ENCODE data around the gene PDE4B. TPM values are rescaled to one million over a fixed set of nuclear protein-coding genes. Genes with fewer than 3 reads are reported as not detected.

PDE4B gene
- total and polyA plus RNA-seq, 10 of the 15 experiments (the other 5 are each of a cell fraction or from before 2014, with no cell fraction given): 3.0 to 13.2 (median 5.7) TPM

DNA sequence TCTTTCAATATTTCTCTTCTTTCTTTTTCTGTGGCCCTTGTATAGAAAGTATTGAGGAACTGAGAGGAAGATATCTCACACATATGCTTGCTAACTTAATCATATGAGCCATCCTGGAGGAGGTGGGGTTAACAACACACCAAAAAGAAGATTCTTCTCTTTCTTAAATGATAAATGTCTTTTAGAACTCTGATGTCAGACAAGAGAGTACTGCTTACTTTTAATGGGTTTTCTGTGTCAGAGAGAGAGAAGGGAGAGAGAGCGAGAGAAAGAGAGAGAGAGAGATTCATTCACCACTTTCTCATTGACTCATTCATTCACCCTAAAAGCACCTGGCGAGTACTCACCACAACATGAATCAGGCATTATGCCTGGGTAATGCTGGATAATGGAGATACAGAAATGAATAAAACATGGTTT is 490.9 kb downstream of the PDE4B start (continued):
- TF ChIP-seq SUPT20H (IDR thresholded peaks at IDR 0.05; ENCODE audit: borderline replicate concordance, control insufficient read depth, low read depth, low read length) (no peak), NR2C1 (IDR thresholded peaks at IDR 0.05) (no peak), NFXL1 (IDR thresholded peaks at IDR 0.05; ENCODE audit: borderline replicate concordance) (no peak), YBX1 (IDR thresholded peaks at IDR 0.05) (no peak), POLR2AphosphoS2 (IDR thresholded peaks at IDR 0.05; ENCODE audit: low read depth, low read length) (no peak), ZNF622 (IDR thresholded peaks at IDR 0.05) (no peak), TBL1XR1 (IDR thresholded peaks at IDR 0.05; ENCODE audit: low read depth, low read length) (0 out of 2 replicates have a peak, but pooled peaks have one; percentile 57), MYB (IDR thresholded peaks at IDR 0.05; ENCODE audit: borderline replicate concordance, low read depth, low read length) (no peak), MYC (IDR thresholded peaks at IDR 0.05; ENCODE audit: insufficient read depth, insufficient read length, insufficient replicate concordance, low read length, severe bottlenecking) (no peak), IKZF1 (conservative IDR thresholded peaks at IDR 0.05) (peak; percentile 96), NFIC (IDR thresholded peaks at IDR 0.05; ENCODE audit: low read depth, low read length) (peak; percentile 100), MTA3 (IDR thresholded peaks at IDR 0.05; ENCODE audit: borderline replicate concordance, low read length) (peak; percentile 98), KLF5 (IDR thresholded peaks at IDR 0.05; ENCODE audit: partially characterized antibody) (peak; percentile 93), ETV6 (conservative IDR thresholded peaks at IDR 0.05 in 1 of 2, IDR thresholded peaks at IDR 0.05 in 1 of 2; ENCODE audit: borderline replicate concordance in 1 of 2, low read depth in 1 of 2) (peak in 1 of 2 experiments; percentile 91; a peak in 2 of 4 replicates)
- TF ChIP-seq, protein P1, sequence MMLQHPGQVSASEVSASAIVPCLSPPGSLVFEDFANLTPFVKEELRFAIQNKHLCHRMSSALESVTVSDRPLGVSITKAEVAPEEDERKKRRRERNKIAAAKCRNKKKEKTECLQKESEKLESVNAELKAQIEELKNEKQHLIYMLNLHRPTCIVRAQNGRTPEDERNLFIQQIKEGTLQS (IDR thresholded peaks at IDR 0.05; ENCODE audit: borderline replicate concordance, extremely low read depth, low read depth, low read length): no peak
- TF ChIP-seq, protein P2, sequence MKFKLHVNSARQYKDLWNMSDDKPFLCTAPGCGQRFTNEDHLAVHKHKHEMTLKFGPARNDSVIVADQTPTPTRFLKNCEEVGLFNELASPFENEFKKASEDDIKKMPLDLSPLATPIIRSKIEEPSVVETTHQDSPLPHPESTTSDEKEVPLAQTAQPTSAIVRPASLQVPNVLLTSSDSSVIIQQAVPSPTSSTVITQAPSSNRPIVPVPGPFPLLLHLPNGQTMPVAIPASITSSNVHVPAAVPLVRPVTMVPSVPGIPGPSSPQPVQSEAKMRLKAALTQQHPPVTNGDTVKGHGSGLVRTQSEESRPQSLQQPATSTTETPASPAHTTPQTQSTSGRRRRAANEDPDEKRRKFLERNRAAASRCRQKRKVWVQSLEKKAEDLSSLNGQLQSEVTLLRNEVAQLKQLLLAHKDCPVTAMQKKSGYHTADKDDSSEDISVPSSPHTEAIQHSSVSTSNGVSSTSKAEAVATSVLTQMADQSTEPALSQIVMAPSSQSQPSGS (IDR thresholded peaks at IDR 0.05; ENCODE audit: low read length): peak; percentile 96
- TF ChIP-seq, protein P3, sequence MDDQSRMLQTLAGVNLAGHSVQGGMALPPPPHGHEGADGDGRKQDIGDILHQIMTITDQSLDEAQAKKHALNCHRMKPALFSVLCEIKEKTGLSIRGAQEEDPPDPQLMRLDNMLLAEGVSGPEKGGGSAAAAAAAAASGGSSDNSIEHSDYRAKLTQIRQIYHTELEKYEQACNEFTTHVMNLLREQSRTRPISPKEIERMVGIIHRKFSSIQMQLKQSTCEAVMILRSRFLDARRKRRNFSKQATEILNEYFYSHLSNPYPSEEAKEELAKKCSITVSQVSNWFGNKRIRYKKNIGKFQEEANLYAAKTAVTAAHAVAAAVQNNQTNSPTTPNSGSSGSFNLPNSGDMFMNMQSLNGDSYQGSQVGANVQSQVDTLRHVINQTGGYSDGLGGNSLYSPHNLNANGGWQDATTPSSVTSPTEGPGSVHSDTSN (IDR thresholded peaks at IDR 0.05; ENCODE audit: insufficient replicate concordance, low read depth, low read length): peak; percentile 31
- TF ChIP-seq, protein P4, sequence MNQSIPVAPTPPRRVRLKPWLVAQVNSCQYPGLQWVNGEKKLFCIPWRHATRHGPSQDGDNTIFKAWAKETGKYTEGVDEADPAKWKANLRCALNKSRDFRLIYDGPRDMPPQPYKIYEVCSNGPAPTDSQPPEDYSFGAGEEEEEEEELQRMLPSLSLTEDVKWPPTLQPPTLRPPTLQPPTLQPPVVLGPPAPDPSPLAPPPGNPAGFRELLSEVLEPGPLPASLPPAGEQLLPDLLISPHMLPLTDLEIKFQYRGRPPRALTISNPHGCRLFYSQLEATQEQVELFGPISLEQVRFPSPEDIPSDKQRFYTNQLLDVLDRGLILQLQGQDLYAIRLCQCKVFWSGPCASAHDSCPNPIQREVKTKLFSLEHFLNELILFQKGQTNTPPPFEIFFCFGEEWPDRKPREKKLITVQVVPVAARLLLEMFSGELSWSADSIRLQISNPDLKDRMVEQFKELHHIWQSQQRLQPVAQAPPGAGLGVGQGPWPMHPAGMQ (IDR thresholded peaks at IDR 0.05; ENCODE audit: borderline replicate concordance): no peak; the same call in 1 of the 2 replicates
- TF ChIP-seq, protein P5, sequence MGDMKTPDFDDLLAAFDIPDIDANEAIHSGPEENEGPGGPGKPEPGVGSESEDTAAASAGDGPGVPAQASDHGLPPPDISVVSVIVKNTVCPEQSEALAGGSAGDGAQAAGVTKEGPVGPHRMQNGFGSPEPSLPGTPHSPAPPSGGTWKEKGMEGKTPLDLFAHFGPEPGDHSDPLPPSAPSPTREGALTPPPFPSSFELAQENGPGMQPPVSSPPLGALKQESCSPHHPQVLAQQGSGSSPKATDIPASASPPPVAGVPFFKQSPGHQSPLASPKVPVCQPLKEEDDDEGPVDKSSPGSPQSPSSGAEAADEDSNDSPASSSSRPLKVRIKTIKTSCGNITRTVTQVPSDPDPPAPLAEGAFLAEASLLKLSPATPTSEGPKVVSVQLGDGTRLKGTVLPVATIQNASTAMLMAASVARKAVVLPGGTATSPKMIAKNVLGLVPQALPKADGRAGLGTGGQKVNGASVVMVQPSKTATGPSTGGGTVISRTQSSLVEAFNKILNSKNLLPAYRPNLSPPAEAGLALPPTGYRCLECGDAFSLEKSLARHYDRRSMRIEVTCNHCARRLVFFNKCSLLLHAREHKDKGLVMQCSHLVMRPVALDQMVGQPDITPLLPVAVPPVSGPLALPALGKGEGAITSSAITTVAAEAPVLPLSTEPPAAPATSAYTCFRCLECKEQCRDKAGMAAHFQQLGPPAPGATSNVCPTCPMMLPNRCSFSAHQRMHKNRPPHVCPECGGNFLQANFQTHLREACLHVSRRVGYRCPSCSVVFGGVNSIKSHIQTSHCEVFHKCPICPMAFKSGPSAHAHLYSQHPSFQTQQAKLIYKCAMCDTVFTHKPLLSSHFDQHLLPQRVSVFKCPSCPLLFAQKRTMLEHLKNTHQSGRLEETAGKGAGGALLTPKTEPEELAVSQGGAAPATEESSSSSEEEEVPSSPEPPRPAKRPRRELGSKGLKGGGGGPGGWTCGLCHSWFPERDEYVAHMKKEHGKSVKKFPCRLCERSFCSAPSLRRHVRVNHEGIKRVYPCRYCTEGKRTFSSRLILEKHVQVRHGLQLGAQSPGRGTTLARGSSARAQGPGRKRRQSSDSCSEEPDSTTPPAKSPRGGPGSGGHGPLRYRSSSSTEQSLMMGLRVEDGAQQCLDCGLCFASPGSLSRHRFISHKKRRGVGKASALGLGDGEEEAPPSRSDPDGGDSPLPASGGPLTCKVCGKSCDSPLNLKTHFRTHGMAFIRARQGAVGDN (IDR thresholded peaks at IDR 0.05): 0 out of 2 replicates have a peak, but pooled peaks have one; percentile 41
- TF ChIP-seq, protein P6, sequence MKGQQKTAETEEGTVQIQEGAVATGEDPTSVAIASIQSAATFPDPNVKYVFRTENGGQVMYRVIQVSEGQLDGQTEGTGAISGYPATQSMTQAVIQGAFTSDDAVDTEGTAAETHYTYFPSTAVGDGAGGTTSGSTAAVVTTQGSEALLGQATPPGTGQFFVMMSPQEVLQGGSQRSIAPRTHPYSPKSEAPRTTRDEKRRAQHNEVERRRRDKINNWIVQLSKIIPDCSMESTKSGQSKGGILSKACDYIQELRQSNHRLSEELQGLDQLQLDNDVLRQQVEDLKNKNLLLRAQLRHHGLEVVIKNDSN (IDR thresholded peaks at IDR 0.05; ENCODE audit: borderline replicate concordance, extremely low read length, insufficient read depth, low read depth, low read length): no peak

All from GM12878 (cell line).